HG03432 (cell line): Measurements from ENCODE around the gene ZNF718.
A peak's percentile ranks its signal among the peaks of the same experiment; 100 is the strongest.
"Not testable (repeated sequence)": the region's sequence is repeated elsewhere in the genome, so short reads cannot be mapped to it uniquely, and the experiment has no call there.

Experiments used
- ATAC-seq: cut with Tn5 transposase; IDR thresholded peaks from one replicate; pipeline ENCODE4 v1.9.1; 2021; ENCODE audit warnings: mild to moderate bottlenecking, moderate library complexity; ENCODE audit not compliant: unreplicated experiment

ZNF718 gene

DNA sequence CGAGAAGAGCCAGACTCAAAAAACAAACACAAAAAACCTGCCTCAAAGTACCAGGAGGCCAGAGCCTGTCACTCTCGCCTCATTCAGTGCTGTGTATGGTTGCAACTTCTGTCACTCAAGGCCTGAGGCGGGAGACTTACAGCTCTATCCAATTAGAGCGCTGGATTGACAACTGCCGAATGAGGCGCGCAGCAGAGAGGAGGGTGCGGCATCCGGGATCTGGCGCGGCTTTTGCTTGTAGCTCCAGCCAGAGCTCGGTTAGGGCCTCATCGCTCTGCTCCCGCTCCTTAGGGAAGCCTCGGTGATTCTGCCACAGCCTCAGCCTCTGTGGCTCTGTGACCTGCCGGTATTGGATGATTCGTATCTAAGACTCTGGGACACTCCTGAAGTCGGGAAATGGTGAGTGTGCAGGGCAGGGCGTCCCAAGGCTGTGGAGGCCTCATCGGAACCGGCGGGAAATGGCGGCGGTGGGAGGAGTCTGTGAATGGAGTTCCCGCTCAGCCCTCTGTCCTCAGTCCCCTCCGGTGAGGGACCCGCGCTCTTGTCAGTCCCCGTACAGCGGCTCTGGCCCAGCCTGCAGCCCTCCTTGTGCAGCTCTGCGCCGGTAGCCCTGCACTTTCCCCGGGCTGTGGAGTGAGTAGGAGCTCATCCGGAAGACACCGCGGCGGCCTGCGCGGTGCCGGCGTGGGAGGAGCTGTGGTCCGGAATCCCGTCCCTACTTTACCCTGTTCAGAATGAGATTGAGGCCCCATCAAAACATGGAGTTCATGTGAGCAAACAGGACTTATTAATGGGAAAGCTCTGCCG, at the start of gene ZNF718:
ZNF718 (plus strand) TSS at position 227 of the 807 bp plus-strand sequence; CDS start at position 397, 170 bp downstream.
- peak; percentile 98 for ATAC-seq

- no peak for ATAC-seq
Observed at GRCh38 chr4:85951-86350, 38.4 kb upstream of the ZNF718 start.

DNA sequence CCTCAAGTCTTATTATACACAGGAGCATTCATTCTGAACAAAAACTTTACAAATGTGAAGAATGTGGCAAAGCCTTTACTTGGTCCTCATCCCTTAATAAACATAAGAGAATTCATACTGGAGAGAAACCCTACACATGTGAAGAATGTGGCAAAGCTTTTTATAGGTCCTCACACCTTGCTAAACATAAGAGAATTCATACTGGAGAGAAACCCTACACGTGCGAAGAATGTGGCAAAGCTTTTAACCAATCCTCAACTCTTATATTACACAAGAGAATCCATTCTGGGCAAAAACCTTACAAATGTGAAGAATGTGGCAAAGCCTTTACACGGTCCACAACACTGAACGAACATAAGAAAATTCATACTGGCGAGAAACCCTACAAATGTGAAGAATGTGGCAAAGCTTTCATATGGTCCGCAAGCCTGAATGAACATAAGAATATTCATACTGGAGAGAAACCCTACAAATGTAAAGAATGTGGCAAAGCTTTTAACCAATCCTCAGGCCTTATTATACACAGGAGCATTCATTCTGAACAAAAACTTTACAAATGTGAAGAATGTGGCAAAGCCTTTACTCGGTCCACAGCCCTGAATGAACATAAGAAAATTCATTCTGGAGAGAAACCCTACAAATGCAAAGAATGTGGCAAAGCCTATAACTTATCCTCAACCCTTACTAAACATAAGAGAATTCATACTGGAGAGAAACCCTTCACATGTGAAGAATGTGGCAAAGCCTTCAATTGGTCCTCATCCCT, 37.6 kb upstream of the ZNF718 start:
- not testable (repeated sequence) for ATAC-seq

DNA sequence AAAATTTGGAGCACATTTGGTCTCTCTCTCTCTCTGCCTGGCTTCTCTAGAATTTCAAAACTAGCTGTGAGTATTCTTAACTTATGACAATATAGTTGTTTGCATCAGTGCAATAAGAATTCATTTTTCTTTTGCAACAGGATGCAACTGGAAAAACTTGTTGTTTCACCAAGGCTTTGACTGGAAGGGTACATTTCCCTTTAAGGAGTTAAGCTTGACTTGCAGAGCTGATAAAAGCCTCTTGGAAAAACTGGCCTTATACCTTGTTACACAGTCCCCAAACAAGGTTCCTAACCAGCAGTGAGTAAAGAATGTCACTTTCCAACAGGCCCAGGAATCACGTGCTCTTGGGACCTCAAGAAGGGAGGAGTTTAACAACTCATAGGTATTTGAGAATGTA, 25.9 kb upstream of the ZNF718 start:
- ATAC-seq, result no peak

- no peak for ATAC-seq
Observed at GRCh38 chr4:99863-100262, 24.4 kb upstream of the ZNF718 start.

- ATAC-seq, result no peak
Observed at GRCh38 chr4:107083-107443, 17.2 kb upstream of the ZNF718 start.

DNA sequence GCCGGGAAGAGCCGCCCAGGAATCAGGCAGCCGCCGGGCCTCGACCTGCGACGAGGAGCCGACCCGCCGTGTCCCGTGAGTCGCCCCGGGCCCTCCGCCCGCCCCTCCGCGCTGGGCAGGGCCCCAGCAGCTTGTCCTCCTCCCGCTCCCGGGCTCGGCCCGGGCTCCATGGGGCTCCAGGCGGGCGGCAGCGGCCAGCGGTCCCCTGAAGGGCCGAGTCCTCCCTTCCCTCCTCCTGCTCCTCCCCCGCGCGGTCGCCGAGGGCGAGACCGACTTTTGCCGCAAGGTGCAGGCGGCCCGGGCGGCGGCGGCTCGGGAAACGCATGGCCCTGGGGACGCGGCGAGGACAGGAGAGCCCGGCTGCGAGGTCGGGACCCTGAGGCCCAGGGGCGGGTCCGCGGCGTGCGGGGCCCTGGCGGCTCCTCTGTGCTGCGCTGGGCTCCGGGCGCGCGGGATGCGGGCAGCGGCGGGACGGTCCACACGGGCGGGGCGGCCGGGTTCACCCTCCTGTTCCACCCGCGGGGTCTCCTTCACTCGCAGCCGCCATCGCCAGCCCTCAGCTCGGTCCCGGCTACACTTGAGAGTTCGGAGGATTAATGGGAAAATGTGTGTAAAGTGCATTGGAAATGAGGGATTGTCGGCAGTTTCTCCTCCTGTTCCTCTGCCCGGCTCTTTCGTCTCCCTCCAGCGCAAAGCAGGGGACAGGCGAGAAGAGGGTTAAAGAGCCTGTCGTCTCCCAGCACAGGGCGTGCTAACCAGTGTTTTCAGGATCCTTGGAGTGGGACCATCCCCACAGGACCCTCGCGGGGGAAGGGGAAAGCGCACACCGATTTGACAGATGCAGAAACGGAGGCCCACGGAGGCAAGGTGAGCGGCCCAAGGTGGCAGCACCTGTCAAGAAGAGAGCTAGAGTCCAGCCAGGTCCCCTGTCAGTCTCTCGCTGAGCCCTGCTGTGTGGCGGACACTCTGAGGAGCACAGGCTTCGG, 16.6 kb upstream of the ZNF718 start:
- no peak for ATAC-seq

- ATAC-seq, result no peak
Observed at GRCh38 chr4:112771-113170, 11.5 kb upstream of the ZNF718 start.

- ATAC-seq, result no peak
Observed at GRCh38 chr4:113732-114131, 10.6 kb upstream of the ZNF718 start.

- no peak for ATAC-seq
Observed at GRCh38 chr4:114149-114548, 10.2 kb upstream of the ZNF718 start.

DNA sequence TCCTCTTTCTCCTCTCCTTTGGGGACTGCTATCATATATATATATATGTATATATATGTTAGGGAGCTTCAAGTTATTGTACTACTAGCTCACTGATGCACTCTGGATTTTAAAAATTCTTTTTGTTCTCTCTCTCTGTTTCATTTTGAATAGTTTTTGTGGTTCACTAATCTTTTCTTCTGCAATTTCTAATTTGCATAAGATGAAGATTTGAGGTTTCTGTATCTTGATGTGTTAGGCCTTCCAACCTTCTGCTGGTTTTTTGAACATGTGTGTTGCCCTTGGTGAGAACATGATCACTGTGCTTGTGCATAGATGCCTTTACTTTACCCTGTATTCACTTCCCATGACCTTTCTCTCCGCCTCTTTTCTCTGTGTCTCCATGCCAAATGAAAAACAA, 7.8 kb upstream of the ZNF718 start:
- no peak for ATAC-seq

DNA sequence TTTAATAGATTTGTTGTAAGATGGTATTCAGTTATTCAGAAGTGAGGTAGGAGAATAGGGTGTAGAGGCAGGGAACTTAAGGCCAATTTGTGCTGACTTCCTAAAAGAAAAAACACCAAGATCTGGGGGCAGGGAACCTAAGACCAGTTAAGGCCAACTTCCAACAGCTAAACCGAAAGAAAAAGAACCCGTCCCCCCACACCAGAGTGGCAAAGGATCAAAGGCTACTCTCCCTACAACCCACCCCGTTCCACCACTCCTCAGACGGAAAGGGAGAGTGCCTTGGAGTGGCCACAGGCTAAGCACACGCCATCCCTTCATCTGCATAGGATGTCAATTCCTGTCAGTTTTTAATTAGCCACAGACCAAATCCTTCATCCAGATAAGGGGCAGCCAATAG, 3.7 kb upstream of the ZNF718 start:
- no peak for ATAC-seq

DNA sequence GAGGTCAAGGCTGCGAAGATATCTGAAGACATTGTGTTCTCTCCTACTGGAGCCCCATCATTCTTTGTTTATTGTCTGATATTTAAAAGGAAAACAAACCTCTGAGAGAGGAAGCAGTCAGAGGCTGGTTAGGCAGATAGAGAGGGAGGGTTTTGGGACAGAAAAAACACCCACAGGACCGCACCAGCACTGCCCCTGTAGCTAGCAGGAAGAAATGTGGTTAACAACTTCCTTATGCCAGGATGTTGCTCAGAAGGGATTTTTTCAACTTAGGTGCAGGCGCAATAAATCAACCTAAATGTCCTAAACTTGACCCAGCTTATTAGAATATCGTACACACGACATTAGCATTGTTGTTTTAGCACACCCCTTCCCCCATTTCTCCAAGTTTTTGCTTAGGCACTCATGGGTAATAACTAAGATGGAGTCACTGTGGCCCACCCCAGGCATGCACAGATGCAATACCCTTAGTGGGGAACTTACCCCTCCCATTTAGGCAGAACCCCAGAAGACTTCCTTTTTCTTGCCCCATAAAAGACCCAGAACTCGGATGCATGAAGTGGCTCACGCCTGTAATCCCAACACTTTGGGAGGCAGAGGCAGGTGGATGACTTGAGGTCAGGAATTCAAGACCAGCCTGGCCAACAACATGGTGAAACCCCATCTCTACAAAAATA, 2.8 kb upstream of the ZNF718 start:
- no peak for ATAC-seq

GRCh38 chr4:123922-124274, 403 bp upstream of the ZNF718 start:
- ATAC-seq, result not testable (repeated sequence)

- peak; percentile 18 for ATAC-seq
Observed at GRCh38 chr4:125091-125771, 930 bp downstream of the ZNF718 start.

DNA sequence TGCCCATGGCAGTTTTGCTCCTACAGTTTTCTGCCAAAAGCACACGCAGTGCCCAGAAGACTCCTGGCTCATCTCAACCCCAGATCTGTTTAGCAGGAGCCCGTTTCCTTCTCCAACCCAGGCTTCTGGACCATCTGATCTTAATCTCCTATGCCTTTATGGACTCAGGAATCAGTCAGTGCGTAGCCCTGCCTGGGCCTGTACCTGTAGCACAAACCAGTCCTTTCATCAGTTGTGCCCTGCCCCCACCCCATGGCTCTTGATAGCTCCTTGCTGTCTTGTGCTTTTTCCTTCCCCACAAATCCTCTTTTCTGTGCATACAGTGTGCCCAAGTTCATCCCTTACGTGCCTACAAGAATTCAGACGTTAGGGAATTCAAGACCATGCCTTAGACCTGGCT, 1.5 kb downstream of the ZNF718 start:
- ATAC-seq, result no peak

GRCh38 chr4:132483-132882, 8.2 kb downstream of the ZNF718 start:
- no peak for ATAC-seq

- no peak for ATAC-seq
Observed at GRCh38 chr4:138935-139334, 14.6 kb downstream of the ZNF718 start.

DNA sequence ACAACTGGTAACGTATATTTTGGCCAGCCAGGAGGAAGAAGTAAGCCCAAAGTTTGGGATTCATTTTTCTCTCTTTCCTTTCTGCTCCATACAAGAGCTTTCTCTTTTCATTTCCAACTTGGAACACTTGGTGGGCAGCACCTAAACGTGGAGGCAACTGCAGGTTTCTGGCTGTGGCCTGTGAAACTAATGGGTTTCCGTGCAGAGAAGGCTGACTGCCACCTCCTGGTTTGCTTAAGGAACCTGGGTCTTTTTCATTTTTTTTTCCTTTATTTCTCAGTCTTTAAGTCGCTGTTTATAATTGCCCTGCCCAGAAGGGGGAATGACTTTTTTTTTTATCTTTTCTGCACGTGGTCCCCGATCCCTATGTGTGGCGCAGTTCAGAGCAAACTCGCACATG, 15.4 kb downstream of the ZNF718 start:
- no peak for ATAC-seq

- no peak for ATAC-seq
Observed at GRCh38 chr4:146621-147020, 22.3 kb downstream of the ZNF718 start.
